DND-41 (cell line): ENCODE measurements around the gene JOSD2.

Experiments used
- EZH2 ChIP-seq: IDR thresholded peaks from 3 replicates; pipeline ENCODE4 v1.6.1; 2012; ENCODE audit warnings: borderline replicate concordance, low read depth, mild to moderate bottlenecking, moderate library complexity, low read length, inconsistent platforms; ENCODE audit not compliant: severe bottlenecking
- TF ChIP-seq, protein P1 (sequence below): IDR thresholded peaks from 2 replicates; pipeline ENCODE4 v1.5.1; 2012; ENCODE audit warnings: borderline replicate concordance, low read length, moderate library complexity, mild to moderate bottlenecking; ENCODE audit not compliant: poor library complexity, severe bottlenecking; ENCODE audit errors: extremely low read depth

DNA sequence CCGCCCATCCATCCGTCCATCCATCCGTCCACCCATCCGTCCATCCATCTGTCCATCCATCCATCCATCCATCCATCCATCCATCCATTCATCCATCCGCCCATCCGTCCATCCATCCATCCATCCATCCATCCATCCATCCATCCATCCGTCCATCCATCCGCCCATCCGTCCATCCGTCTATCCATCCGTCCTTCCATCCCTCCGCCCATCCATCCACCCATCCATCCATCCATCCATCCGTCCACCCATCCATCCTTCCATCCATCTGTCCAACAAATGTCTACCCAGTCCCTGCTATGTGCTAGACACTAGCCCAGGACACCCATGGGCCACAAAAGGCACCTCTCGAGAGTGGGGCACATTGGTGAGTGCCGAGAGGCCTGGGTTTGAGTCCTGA, 41.5 kb upstream of the JOSD2 start:
- TF ChIP-seq, protein P1, sequence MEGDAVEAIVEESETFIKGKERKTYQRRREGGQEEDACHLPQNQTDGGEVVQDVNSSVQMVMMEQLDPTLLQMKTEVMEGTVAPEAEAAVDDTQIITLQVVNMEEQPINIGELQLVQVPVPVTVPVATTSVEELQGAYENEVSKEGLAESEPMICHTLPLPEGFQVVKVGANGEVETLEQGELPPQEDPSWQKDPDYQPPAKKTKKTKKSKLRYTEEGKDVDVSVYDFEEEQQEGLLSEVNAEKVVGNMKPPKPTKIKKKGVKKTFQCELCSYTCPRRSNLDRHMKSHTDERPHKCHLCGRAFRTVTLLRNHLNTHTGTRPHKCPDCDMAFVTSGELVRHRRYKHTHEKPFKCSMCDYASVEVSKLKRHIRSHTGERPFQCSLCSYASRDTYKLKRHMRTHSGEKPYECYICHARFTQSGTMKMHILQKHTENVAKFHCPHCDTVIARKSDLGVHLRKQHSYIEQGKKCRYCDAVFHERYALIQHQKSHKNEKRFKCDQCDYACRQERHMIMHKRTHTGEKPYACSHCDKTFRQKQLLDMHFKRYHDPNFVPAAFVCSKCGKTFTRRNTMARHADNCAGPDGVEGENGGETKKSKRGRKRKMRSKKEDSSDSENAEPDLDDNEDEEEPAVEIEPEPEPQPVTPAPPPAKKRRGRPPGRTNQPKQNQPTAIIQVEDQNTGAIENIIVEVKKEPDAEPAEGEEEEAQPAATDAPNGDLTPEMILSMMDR: no peak
- TF ChIP-seq EZH2: no peak
